WTC11 (cell line): ENCODE measurements around the gene YARS2. TPM values are rescaled to one million over a fixed set of nuclear protein-coding genes. Genes with fewer than 3 reads are reported as not detected.

ENCODE experiments used
- ATAC-seq: fragments of 200-7000 bp; cut with Tn5 transposase; 2 replicates; pipeline ENCODE4 v1.10.0; 2021; ENCODE audit warnings: mild to moderate bottlenecking, moderate library complexity
- CTCF ChIA-PET: fragments of 300-600 bp; sonication (Branson Sonifier 250); formaldehyde crosslinking; loops from one replicate; lab custom pipeline; 2021; ENCODE audit warnings: antibody characterized with exemption; lab: Charles Lee
- POLR2A ChIA-PET: fragments of 350-600 bp; sonication (Branson Sonifier 250); formaldehyde crosslinking; loops from one replicate; lab custom pipeline; 2021; ENCODE audit warnings: antibody characterized with exemption; lab: Charles Lee
- DNase-seq: peaks from one replicate; pipeline ENCODE4 v3.0.0; 2021; ENCODE audit warnings: low spot score
- H3K27ac Mint-ChIP-seq: 2 replicates; pipeline ENCODE4 v1.8.0; 2021; ENCODE audit warnings: mixed read lengths
- H3K27me3 Mint-ChIP-seq: 2 replicates; pipeline ENCODE4 v1.8.0; 2021; ENCODE audit warnings: low read depth, mild to moderate bottlenecking, moderate library complexity, mixed read lengths
- H3K36me3 Mint-ChIP-seq: 2 replicates; pipeline ENCODE4 v1.8.0; 2021; ENCODE audit warnings: mixed read lengths
- H3K4me1 Mint-ChIP-seq: 2 replicates; pipeline ENCODE4 v1.8.0; 2022; ENCODE audit warnings: mixed read lengths
- H3K4me3 Mint-ChIP-seq: 2 replicates; pipeline ENCODE4 v1.8.0; 2021; ENCODE audit warnings: mild to moderate bottlenecking, moderate library complexity, mixed read lengths
- H3K9me3 Mint-ChIP-seq: 2 replicates; pipeline ENCODE4 v1.8.0; 2021; ENCODE audit warnings: mixed read lengths
- ATF1 ChIP-seq: sonication (generic); formaldehyde crosslinking; IDR thresholded peaks from 2 replicates; pipeline ENCODE4 v1.8.1; 2023; ENCODE audit warnings: mild to moderate bottlenecking, moderate library complexity, missing genetic modification reagents
- CDX4 ChIP-seq: fragments of 250-450 bp; sonication (Bioruptor Pico); IDR thresholded peaks from 2 replicates; pipeline ENCODE4 v1.9.0; 2021; ENCODE audit warnings: moderate library complexity, mild to moderate bottlenecking, inconsistent platforms, borderline replicate concordance
- ETV6 ChIP-seq: sonication (generic); formaldehyde crosslinking; IDR thresholded peaks from 2 replicates; pipeline ENCODE4 v1.8.1; 2022; ENCODE audit warnings: mild to moderate bottlenecking, missing genetic modification reagents
- GTF2I ChIP-seq: fragments of 250-450 bp; sonication (Bioruptor Pico); conservative IDR thresholded peaks from 2 replicates; pipeline ENCODE4 v1.4.0; 2021; ENCODE audit warnings: mild to moderate bottlenecking
- HMGA2 ChIP-seq: fragments of 250-450 bp; sonication (Bioruptor Pico); IDR thresholded peaks from 2 replicates; pipeline ENCODE4 v1.4.0; 2021; ENCODE audit warnings: mild to moderate bottlenecking, moderate library complexity
- JUN ChIP-seq: sonication (generic); formaldehyde crosslinking; IDR thresholded peaks from 2 replicates; pipeline ENCODE4 v1.8.0; 2023; ENCODE audit warnings: mild to moderate bottlenecking, missing genetic modification reagents
- MYBL2 ChIP-seq: sonication (generic); formaldehyde crosslinking; IDR thresholded peaks from 2 replicates; pipeline ENCODE4 v1.8.1; 2023; ENCODE audit warnings: mild to moderate bottlenecking, moderate library complexity, missing genetic modification reagents
- NFE2L1 ChIP-seq: sonication (generic); formaldehyde crosslinking; IDR thresholded peaks from 2 replicates; pipeline ENCODE4 v1.8.1; 2023; ENCODE audit warnings: missing genetic modification reagents
- NR2C2 ChIP-seq: sonication (generic); formaldehyde crosslinking; IDR thresholded peaks from 2 replicates; pipeline ENCODE4 v1.8.0; 2022; ENCODE audit warnings: mild to moderate bottlenecking, missing genetic modification reagents
- NR3C1 ChIP-seq: sonication (generic); formaldehyde crosslinking; conservative IDR thresholded peaks from 2 replicates; pipeline ENCODE4 v1.8.1; 2023; ENCODE audit warnings: low read depth, mild to moderate bottlenecking, missing genetic modification reagents
- RORB ChIP-seq: fragments of 250-450 bp; sonication (Bioruptor Pico); IDR thresholded peaks from 2 replicates; pipeline ENCODE4 v1.9.0; 2021; ENCODE audit warnings: mild to moderate bottlenecking
- USF1 ChIP-seq: sonication (generic); formaldehyde crosslinking; IDR thresholded peaks from 2 replicates; pipeline ENCODE4 v1.8.0; 2022; ENCODE audit warnings: mild to moderate bottlenecking, missing genetic modification reagents
- ZBTB21 ChIP-seq: sonication (generic); formaldehyde crosslinking; IDR thresholded peaks from 2 replicates; pipeline ENCODE4 v1.8.1; 2023; ENCODE audit warnings: mild to moderate bottlenecking, missing genetic modification reagents, borderline replicate concordance
- ZNF138 ChIP-seq: sonication (generic); formaldehyde crosslinking; conservative IDR thresholded peaks from 2 replicates; pipeline ENCODE4 v1.8.1; 2022; ENCODE audit warnings: mild to moderate bottlenecking, moderate library complexity, missing genetic modification reagents
- ZNF232 ChIP-seq: sonication (generic); formaldehyde crosslinking; IDR thresholded peaks from 2 replicates; pipeline ENCODE4 v1.8.0; 2022; ENCODE audit warnings: mild to moderate bottlenecking, missing genetic modification reagents
- ZNF263 ChIP-seq: sonication (generic); formaldehyde crosslinking; IDR thresholded peaks from 2 replicates; pipeline ENCODE4 v1.8.1; 2022; ENCODE audit warnings: low read depth, mild to moderate bottlenecking, moderate library complexity, missing genetic modification reagents
- ZNF317 ChIP-seq: sonication (generic); formaldehyde crosslinking; IDR thresholded peaks from 2 replicates; pipeline ENCODE4 v1.8.1; 2023; ENCODE audit warnings: low read depth, mild to moderate bottlenecking, moderate library complexity, missing genetic modification reagents, borderline replicate concordance
- ZNF423 ChIP-seq: fragments of 250-450 bp; sonication (Bioruptor Pico); IDR thresholded peaks from 2 replicates; pipeline ENCODE4 v2.1.2; 2022; ENCODE audit warnings: mild to moderate bottlenecking, moderate library complexity
- ZNF671 ChIP-seq: fragments of 250-450 bp; sonication (Bioruptor Pico); IDR thresholded peaks from 2 replicates; pipeline ENCODE4 v1.8.0; 2021; ENCODE audit warnings: mild to moderate bottlenecking
- ZSCAN18 ChIP-seq: fragments of 250-450 bp; sonication (Bioruptor Pico); IDR thresholded peaks from 2 replicates; pipeline ENCODE4 v2.1.2; 2022; ENCODE audit warnings: mild to moderate bottlenecking, moderate library complexity
- total RNA-seq: library from RNA; stranded (reverse); gene quantifications from 3 replicates; pipeline ENCODE4 v1.2.3, GENCODE V29; 2021
- TF ChIP-seq, protein P1 (sequence below): sonication (generic); formaldehyde crosslinking; IDR thresholded peaks from 2 replicates; pipeline ENCODE4 v1.8.1; 2023; ENCODE audit warnings: mild to moderate bottlenecking, missing genetic modification reagents
- TF ChIP-seq, protein P2 (sequence below): sonication (generic); formaldehyde crosslinking; IDR thresholded peaks from 2 replicates; pipeline ENCODE4 v1.8.1; 2023; ENCODE audit warnings: mild to moderate bottlenecking, missing genetic modification reagents, borderline replicate concordance
- TF ChIP-seq, protein P3 (sequence below): sonication (generic); formaldehyde crosslinking; IDR thresholded peaks from 2 replicates; pipeline ENCODE4 v1.8.1; 2023; ENCODE audit warnings: mild to moderate bottlenecking, missing genetic modification reagents
- TF ChIP-seq, protein P4 (sequence below): sonication (generic); formaldehyde crosslinking; IDR thresholded peaks from 2 replicates; pipeline ENCODE4 v1.8.1; 2022; ENCODE audit warnings: low read depth, mild to moderate bottlenecking, moderate library complexity, missing genetic modification reagents, borderline replicate concordance
- TF ChIP-seq, protein P5 (sequence below): sonication (generic); formaldehyde crosslinking; IDR thresholded peaks from 2 replicates; pipeline ENCODE4 v1.8.1; 2022; ENCODE audit warnings: missing genetic modification reagents, borderline replicate concordance

Gene YARS2
- total RNA-seq, 1 experiment from 2014 or later, result 41.4 TPM

DNA sequence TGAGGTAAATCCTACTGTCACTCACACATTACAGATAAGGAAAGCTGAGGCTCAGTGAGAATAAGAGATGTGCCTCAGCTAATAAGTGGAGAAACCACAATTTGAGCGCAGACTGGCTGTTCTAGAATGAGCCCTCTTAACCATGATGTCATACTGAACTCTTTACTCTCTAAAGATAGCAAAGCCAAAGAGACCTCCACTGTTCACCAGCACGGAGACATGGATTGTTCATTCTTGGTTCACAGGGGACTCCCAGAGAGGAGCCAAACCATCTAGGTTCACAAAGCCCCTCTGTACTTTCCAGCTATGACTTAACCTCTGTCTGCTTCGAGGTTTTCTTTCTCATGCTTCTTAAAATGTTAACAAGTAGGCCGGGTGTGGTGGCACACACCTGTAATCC lies 32.7 kb upstream of the YARS2 start:
- H3K36me3 Mint-ChIP-seq, result peaks cover 7% of the 10 kb centered on the region
- H3K27ac Mint-ChIP-seq, result no peak overlapping the region
- ChIA-PET CTCF (no interaction called here), POLR2A (no interaction called here)
- ATAC-seq, result no peak
- no peaks in the 10 kb centered on the region for H3K27me3 Mint-ChIP-seq
- H3K4me3 Mint-ChIP-seq, result no peak overlapping the region
- TF ChIP-seq ZNF317 (no peak), ZNF671 (no peak), ATF1 (CRISPR knock-in tag) (no peak), ZNF263 (CRISPR knock-in tag) (no peak), MYBL2 (no peak), NR3C1 (CRISPR knock-in tag) (no peak), ZNF423 (CRISPR knock-in tag) (no peak)
- TF ChIP-seq, protein P1, sequence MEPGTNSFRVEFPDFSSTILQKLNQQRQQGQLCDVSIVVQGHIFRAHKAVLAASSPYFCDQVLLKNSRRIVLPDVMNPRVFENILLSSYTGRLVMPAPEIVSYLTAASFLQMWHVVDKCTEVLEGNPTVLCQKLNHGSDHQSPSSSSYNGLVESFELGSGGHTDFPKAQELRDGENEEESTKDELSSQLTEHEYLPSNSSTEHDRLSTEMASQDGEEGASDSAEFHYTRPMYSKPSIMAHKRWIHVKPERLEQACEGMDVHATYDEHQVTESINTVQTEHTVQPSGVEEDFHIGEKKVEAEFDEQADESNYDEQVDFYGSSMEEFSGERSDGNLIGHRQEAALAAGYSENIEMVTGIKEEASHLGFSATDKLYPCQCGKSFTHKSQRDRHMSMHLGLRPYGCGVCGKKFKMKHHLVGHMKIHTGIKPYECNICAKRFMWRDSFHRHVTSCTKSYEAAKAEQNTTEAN, result no peak
- peaks cover 12% of the 10 kb centered on the region for H3K9me3 Mint-ChIP-seq
- H3K4me1 Mint-ChIP-seq, result no peaks in the 10 kb centered on the region
- DNase-seq, result no peak

- H3K27ac Mint-ChIP-seq, result no peak overlapping the region
- ATAC-seq, result no peak
- ChIA-PET POLR2A (no interaction called here), CTCF (no interaction called here)
- DNase-seq, result no peak
- no peaks in the 10 kb centered on the region for H3K27me3 Mint-ChIP-seq
- no peak overlapping the region for H3K4me3 Mint-ChIP-seq
- H3K36me3 Mint-ChIP-seq, result no peaks in the 10 kb centered on the region; the same call in 1 of the 2 replicates
- peaks cover 12% of the 10 kb centered on the region for H3K9me3 Mint-ChIP-seq
- no peaks in the 10 kb centered on the region for H3K4me1 Mint-ChIP-seq
- TF ChIP-seq CDX4 (CRISPR knock-in tag), result no peak
- TF ChIP-seq ZSCAN18, result no peak
- no peak for TF ChIP-seq ZNF138
- TF ChIP-seq RORB (CRISPR knock-in tag), result no peak
- no peak for TF ChIP-seq ATF1 (CRISPR knock-in tag)
- TF ChIP-seq GTF2I (CRISPR knock-in tag), result no peak
- no peak for TF ChIP-seq USF1
- TF ChIP-seq NR2C2, result no peak
- TF ChIP-seq, protein P2, sequence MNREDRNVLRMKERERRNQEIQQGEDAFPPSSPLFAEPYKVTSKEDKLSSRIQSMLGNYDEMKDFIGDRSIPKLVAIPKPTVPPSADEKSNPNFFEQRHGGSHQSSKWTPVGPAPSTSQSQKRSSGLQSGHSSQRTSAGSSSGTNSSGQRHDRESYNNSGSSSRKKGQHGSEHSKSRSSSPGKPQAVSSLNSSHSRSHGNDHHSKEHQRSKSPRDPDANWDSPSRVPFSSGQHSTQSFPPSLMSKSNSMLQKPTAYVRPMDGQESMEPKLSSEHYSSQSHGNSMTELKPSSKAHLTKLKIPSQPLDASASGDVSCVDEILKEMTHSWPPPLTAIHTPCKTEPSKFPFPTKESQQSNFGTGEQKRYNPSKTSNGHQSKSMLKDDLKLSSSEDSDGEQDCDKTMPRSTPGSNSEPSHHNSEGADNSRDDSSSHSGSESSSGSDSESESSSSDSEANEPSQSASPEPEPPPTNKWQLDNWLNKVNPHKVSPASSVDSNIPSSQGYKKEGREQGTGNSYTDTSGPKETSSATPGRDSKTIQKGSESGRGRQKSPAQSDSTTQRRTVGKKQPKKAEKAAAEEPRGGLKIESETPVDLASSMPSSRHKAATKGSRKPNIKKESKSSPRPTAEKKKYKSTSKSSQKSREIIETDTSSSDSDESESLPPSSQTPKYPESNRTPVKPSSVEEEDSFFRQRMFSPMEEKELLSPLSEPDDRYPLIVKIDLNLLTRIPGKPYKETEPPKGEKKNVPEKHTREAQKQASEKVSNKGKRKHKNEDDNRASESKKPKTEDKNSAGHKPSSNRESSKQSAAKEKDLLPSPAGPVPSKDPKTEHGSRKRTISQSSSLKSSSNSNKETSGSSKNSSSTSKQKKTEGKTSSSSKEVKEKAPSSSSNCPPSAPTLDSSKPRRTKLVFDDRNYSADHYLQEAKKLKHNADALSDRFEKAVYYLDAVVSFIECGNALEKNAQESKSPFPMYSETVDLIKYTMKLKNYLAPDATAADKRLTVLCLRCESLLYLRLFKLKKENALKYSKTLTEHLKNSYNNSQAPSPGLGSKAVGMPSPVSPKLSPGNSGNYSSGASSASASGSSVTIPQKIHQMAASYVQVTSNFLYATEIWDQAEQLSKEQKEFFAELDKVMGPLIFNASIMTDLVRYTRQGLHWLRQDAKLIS, result no peak
- no peak for TF ChIP-seq ETV6 (CRISPR knock-in tag)
- TF ChIP-seq JUN (CRISPR knock-in tag), result no peak
- TF ChIP-seq HMGA2, result no peak
- no peak for TF ChIP-seq NFE2L1 (CRISPR knock-in tag)
- TF ChIP-seq, protein P3, sequence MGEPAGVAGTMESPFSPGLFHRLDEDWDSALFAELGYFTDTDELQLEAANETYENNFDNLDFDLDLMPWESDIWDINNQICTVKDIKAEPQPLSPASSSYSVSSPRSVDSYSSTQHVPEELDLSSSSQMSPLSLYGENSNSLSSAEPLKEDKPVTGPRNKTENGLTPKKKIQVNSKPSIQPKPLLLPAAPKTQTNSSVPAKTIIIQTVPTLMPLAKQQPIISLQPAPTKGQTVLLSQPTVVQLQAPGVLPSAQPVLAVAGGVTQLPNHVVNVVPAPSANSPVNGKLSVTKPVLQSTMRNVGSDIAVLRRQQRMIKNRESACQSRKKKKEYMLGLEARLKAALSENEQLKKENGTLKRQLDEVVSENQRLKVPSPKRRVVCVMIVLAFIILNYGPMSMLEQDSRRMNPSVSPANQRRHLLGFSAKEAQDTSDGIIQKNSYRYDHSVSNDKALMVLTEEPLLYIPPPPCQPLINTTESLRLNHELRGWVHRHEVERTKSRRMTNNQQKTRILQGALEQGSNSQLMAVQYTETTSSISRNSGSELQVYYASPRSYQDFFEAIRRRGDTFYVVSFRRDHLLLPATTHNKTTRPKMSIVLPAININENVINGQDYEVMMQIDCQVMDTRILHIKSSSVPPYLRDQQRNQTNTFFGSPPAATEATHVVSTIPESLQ, result no peak
- TF ChIP-seq ZNF232 (CRISPR knock-in tag), result no peak
- TF ChIP-seq, protein P4, sequence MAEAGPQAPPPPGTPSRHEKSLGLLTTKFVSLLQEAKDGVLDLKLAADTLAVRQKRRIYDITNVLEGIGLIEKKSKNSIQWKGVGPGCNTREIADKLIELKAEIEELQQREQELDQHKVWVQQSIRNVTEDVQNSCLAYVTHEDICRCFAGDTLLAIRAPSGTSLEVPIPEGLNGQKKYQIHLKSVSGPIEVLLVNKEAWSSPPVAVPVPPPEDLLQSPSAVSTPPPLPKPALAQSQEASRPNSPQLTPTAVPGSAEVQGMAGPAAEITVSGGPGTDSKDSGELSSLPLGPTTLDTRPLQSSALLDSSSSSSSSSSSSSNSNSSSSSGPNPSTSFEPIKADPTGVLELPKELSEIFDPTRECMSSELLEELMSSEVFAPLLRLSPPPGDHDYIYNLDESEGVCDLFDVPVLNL (CRISPR knock-in tag), result no peak
- no peak for TF ChIP-seq ZBTB21 (CRISPR knock-in tag)
- TF ChIP-seq, protein P5, sequence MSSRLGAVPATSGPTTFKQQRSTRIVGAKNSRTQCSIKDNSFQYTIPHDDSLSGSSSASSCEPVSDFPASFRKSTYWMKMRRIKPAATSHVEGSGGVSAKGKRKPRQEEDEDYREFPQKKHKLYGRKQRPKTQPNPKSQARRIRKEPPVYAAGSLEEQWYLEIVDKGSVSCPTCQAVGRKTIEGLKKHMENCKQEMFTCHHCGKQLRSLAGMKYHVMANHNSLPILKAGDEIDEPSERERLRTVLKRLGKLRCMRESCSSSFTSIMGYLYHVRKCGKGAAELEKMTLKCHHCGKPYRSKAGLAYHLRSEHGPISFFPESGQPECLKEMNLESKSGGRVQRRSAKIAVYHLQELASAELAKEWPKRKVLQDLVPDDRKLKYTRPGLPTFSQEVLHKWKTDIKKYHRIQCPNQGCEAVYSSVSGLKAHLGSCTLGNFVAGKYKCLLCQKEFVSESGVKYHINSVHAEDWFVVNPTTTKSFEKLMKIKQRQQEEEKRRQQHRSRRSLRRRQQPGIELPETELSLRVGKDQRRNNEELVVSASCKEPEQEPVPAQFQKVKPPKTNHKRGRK (CRISPR knock-in tag), result no peak
Observed at GRCh38 chr12:32785557-32785956, 29.9 kb upstream of the YARS2 start.
